HepG2 (cell line): Measurements from ENCODE around the gene MINDY3. TPM values are rescaled to one million over a fixed set of nuclear protein-coding genes. Genes with fewer than 3 reads are reported as not detected.

Experiments used
- ATAC-seq: fragments of 200-7000 bp; cut with Tn5 transposase; 3 replicates; pipeline ENCODE4 v1.9.1; 2020; ENCODE audit warnings: mild to moderate bottlenecking, moderate library complexity
- BruUV-seq: library from RNA; stranded (reverse); fragments of 400-500 nt; replicated peaks from 2 replicates; lab custom pipeline; 2021; lab: Mats Ljungman, UMichigan
- CTCF ChIA-PET: fragments of 300-600 bp; formaldehyde crosslinking; extraction: SDS; loops from one replicate; lab custom pipeline; 2021; ENCODE audit warnings: low total read pairs, inconsistent platforms, low intra/inter-chr PET ratio; lab: Yijun Ruan, JAX
- POLR2A ChIA-PET: fragments of 350-600 bp; sonication (Branson Sonifier 250); formaldehyde crosslinking; loops from one replicate; lab custom pipeline; 2020; ENCODE audit warnings: antibody characterized with exemption, inconsistent platforms; lab: Yijun Ruan, JAX
- DNase-seq: peaks from one replicate; pipeline ENCODE4 v3.0.0-alpha.2; 2015; ENCODE audit warnings: low spot score
- FAIRE-seq: peaks from 3 replicates; lab custom pipeline; 2011; peaks lifted over from hg19 to GRCh38; lab: Jason Lieb, UNC
- H2AFZ ChIP-seq: one replicate; pipeline ENCODE4 v1.6.1; 2011; ENCODE audit warnings: low read length, inconsistent platforms
- H3K27ac ChIP-seq: fragments of 300-600 bp; 3 replicates; pipeline ENCODE4 v1.8.0; 2011; ENCODE audit warnings: mixed run types, mild to moderate bottlenecking, mixed read lengths, low read length, inconsistent platforms; ENCODE audit not compliant: insufficient read depth; ENCODE audit errors: extremely low read length
- H3K27me3 ChIP-seq, 2 experiments: fragments of 200-600 bp in 1 of 2; 2 replicates in 1 of 2; 3 replicates in 1 of 2; pipeline versions ENCODE4 v1.6.0 to v1.8.0; 2011; ENCODE audit warnings: low read length in 2 of 2, mild to moderate bottlenecking in 2 of 2, moderate library complexity in 2 of 2, inconsistent platforms in 1 of 2; ENCODE audit not compliant: insufficient read depth in 2 of 2, control insufficient read depth in 1 of 2
- H3K36me3 ChIP-seq, 2 experiments: fragments of 200-600 bp in 1 of 2; replicated peaks in 1 of 2; 2 replicates in 1 of 2; 3 replicates in 1 of 2; pipeline versions ENCODE4 v1.5.1 to v1.8.0; 2011; ENCODE audit warnings: low read length in 2 of 2, inconsistent platforms in 1 of 2; ENCODE audit not compliant: insufficient read depth in 2 of 2, control insufficient read depth in 1 of 2
- H3K4me1 ChIP-seq: 2 replicates; pipeline ENCODE4 v1.5.1; 2012; ENCODE audit warnings: low read length, inconsistent platforms; ENCODE audit not compliant: insufficient read depth
- H3K4me2 ChIP-seq: 2 replicates; pipeline ENCODE4 v1.6.0; 2011; ENCODE audit warnings: low read depth, low read length, inconsistent platforms
- H3K4me3 ChIP-seq, 3 experiments: fragments of 200-600 bp in 1 of 3; sonication (generic), shearing (Covaris generic) in 1 of 3; replicated peaks in 1 of 3; 2 replicates each; pipeline ENCODE4 v1.5.1; 2011 to 2016; ENCODE audit warnings: low read length in 3 of 3, inconsistent platforms in 2 of 3, low read depth in 2 of 3, mild to moderate bottlenecking in 2 of 3, control low read depth in 1 of 3, mixed read lengths in 1 of 3; ENCODE audit not compliant: insufficient read depth in 1 of 3
- H3K79me2 ChIP-seq: one replicate; pipeline ENCODE4 v1.6.1; 2011; ENCODE audit warnings: low read length, inconsistent platforms; ENCODE audit not compliant: insufficient read depth
- H3K9ac ChIP-seq: 2 replicates; pipeline ENCODE4 v1.6.0; 2011; ENCODE audit warnings: mild to moderate bottlenecking, low read depth, low read length, inconsistent platforms; ENCODE audit not compliant: insufficient read depth
- H3K9me3 ChIP-seq: 2 replicates; pipeline ENCODE4 v1.5.1; 2012; ENCODE audit warnings: mild to moderate bottlenecking, low read length
- H4K20me1 ChIP-seq: 2 replicates; pipeline ENCODE4 v1.6.0; 2011; ENCODE audit warnings: inconsistent platforms, mild to moderate bottlenecking, low read length, moderate library complexity; ENCODE audit not compliant: insufficient read depth
- BHLHE40 ChIP-seq: IDR thresholded peaks from 2 replicates; pipeline ENCODE4 v1.6.1; 2011; ENCODE audit warnings: low read length, improper control_type of control experiment
- CEBPB ChIP-seq: IDR thresholded peaks from 2 replicates; pipeline ENCODE4 v1.6.1; 2011; ENCODE audit warnings: low read depth, low read length, improper control_type of control experiment, borderline replicate concordance
- CEBPG ChIP-seq: IDR thresholded peaks from 2 replicates; pipeline ENCODE4 v1.6.1; 2016
- CHCHD3 ChIP-seq: sonication (generic); formaldehyde crosslinking; IDR thresholded peaks from 2 replicates; pipeline ENCODE4 v1.8.0; 2022; ENCODE audit warnings: mild to moderate bottlenecking, missing genetic modification reagents, moderate library complexity
- DR1 ChIP-seq: sonication (generic); formaldehyde crosslinking; IDR thresholded peaks from 2 replicates; pipeline ENCODE4 v1.8.0; 2021; ENCODE audit warnings: mild to moderate bottlenecking, missing genetic modification reagents, inconsistent platforms
- ETV6 ChIP-seq: sonication (generic); formaldehyde crosslinking; conservative IDR thresholded peaks from 2 replicates; pipeline ENCODE4 v1.4.0; 2020; ENCODE audit warnings: missing genetic modification reagents
- HCFC1 ChIP-seq: fragments of 150-350 bp; IDR thresholded peaks from 2 replicates; pipeline ENCODE4 v1.6.1; 2014; ENCODE audit warnings: low read depth, low read length
- HOXD1 ChIP-seq: sonication (generic); formaldehyde crosslinking; IDR thresholded peaks from 2 replicates; pipeline ENCODE4 v1.5.0; 2020; ENCODE audit warnings: missing genetic modification reagents
- NFE2L1 ChIP-seq: sonication (generic); formaldehyde crosslinking; IDR thresholded peaks from 2 replicates; pipeline ENCODE4 v1.4.0; 2020; ENCODE audit warnings: missing genetic modification reagents, mild to moderate bottlenecking, borderline replicate concordance
- RFXANK ChIP-seq: IDR thresholded peaks from 2 replicates; pipeline ENCODE4 v1.6.1; 2016
- STAG1 ChIP-seq: sonication (generic); formaldehyde crosslinking; IDR thresholded peaks from 2 replicates; pipeline ENCODE4 v1.4.0; 2020; ENCODE audit warnings: missing genetic modification reagents
- TOE1 ChIP-seq: sonication (generic); formaldehyde crosslinking; IDR thresholded peaks from 2 replicates; pipeline ENCODE4 v1.4.0; 2020; ENCODE audit warnings: mild to moderate bottlenecking, missing genetic modification reagents
- ZNF383 ChIP-seq: sonication (generic); formaldehyde crosslinking; IDR thresholded peaks from 2 replicates; pipeline ENCODE4 v1.4.0; 2020; ENCODE audit warnings: missing genetic modification reagents, mild to moderate bottlenecking, borderline replicate concordance
- ZNF460 ChIP-seq: sonication (generic); formaldehyde crosslinking; IDR thresholded peaks from 2 replicates; pipeline ENCODE4 v1.5.1; 2020; ENCODE audit warnings: missing genetic modification reagents, mild to moderate bottlenecking, borderline replicate concordance
- ZNF510 ChIP-seq: sonication (generic); formaldehyde crosslinking; IDR thresholded peaks from 2 replicates; pipeline ENCODE4 v1.4.0; 2020; ENCODE audit warnings: low read depth, mild to moderate bottlenecking, missing genetic modification reagents
- ZNF878 ChIP-seq: sonication (generic); formaldehyde crosslinking; IDR thresholded peaks from 2 replicates; pipeline ENCODE4 v1.8.1; 2023; ENCODE audit warnings: mild to moderate bottlenecking, missing genetic modification reagents, moderate library complexity
- WGBS: methylation state at CpG from one replicate; pipeline ENCODE4 v1.1.6; 2017; ENCODE audit warnings: low lambda C conversion rate; 5-methylcytosine and 5-hydroxymethylcytosine counted together
- in situ Hi-C: cut with HindIII; loops from 2 replicates; pipeline ENCODE4 v1.10.0; 2017; ENCODE audit warnings: low pct_unique_long_range_greater_than_20kb; ENCODE audit not compliant: extremely low pct_ligation_motif_present
- intact Hi-C: fragments of 100-400 bp; cut with micrococcal nuclease; formaldehyde crosslinking; loops from one replicate; pipeline ENCODE4 v1.10.0; 2022; ENCODE audit not compliant: unreplicated experiment
- polyA plus RNA-seq, 8 experiments: library from polyadenylated mRNA; depleted of rRNA in 3 of 8; stranded (reverse) in 7 of 8; unstranded in 1 of 8; fragments of >200 nt; fragmentation: Illumina TruSeq in 4 of 8; extraction: Trizol in 4 of 8; gene quantifications; 2 replicates each; pipeline versions ENCODE4 v1.2.1 to v1.2.3, GENCODE V29; 2011 to 2016; ENCODE audit warnings: low read depth in 4 of 8, missing spikeins in 1 of 8, mixed read lengths in 1 of 8; ENCODE audit not compliant: insufficient read depth in 1 of 8
- total RNA-seq, 5 experiments: library from RNA; depleted of rRNA; stranded (reverse); fragments of >200 nt; fragmentation: Illumina TruSeq; extraction: Trizol; gene quantifications; 2 replicates each; pipeline ENCODE4 v1.2.3, GENCODE V29; 2016; ENCODE audit warnings: low read depth in 1 of 5
- TF ChIP-seq, protein P1 (sequence below): sonication (generic); formaldehyde crosslinking; IDR thresholded peaks from 2 replicates; pipeline ENCODE4 v1.9.0; 2021; ENCODE audit warnings: missing genetic modification reagents, mild to moderate bottlenecking, borderline replicate concordance

MINDY3 gene
- total and polyA plus RNA-seq, 2 of the 13 experiments (the other 11 are each of a cell fraction or from before 2014, with no cell fraction given), result 6.4 to 17.5 TPM

DNA sequence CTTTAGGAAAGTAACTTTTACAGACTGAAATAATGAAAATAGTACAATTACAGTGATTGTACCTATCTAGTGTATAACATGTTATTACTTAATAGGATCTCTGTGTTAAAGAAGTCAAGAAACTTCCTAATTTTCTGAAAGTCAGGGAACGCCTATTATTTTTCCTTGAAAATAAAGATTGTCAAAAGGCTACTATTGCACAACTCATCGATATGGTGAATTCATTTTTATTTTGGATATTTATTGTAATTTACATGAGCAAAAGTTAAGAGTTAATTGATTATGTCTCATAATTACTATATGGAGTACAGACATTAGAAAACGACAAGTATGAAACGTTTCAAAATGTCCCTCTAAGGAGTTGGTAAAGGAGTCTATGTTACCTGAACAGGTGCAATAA is 12.8 kb downstream of the MINDY3 start:
- CTCF ChIA-PET, result no interaction called here
- POLR2A ChIA-PET, result no interaction called here
- no peaks in the 10 kb centered on the region for H3K27me3 ChIP-seq
- intact Hi-C loops (no loop called here), in situ Hi-C loops (no loop called here)
- H3K79me2 ChIP-seq, result peaks cover 4% of the 10 kb centered on the region
- H3K4me2 ChIP-seq, result no peak overlapping the region
- H3K4me1 ChIP-seq, result peaks cover 5% of the 10 kb centered on the region
- BruUV-seq, result no TSS peak
- DNase-seq, result no peak
- no peak overlapping the region for H3K4me3 ChIP-seq
- no peaks in the 10 kb centered on the region for H4K20me1 ChIP-seq
- no peak overlapping the region for H2AFZ ChIP-seq
- H3K27ac ChIP-seq, result no peak overlapping the region
- H3K9ac ChIP-seq, result no peak overlapping the region
- 95% methylated on average over 4 of the region's 4 CpGs for WGBS
- 0 out of 5 replicates have a peak, but pooled peaks cover 0 to 7% of the 10 kb centered on the region in 2 experiments for H3K36me3 ChIP-seq
- no peak for FAIRE-seq
- TF ChIP-seq ZNF510 (CRISPR knock-in tag) (no peak), CEBPB (0 out of 2 replicates have a peak, but pooled peaks have one; percentile 22)
- no peaks in the 10 kb centered on the region for H3K9me3 ChIP-seq
- no peak for ATAC-seq

DNA sequence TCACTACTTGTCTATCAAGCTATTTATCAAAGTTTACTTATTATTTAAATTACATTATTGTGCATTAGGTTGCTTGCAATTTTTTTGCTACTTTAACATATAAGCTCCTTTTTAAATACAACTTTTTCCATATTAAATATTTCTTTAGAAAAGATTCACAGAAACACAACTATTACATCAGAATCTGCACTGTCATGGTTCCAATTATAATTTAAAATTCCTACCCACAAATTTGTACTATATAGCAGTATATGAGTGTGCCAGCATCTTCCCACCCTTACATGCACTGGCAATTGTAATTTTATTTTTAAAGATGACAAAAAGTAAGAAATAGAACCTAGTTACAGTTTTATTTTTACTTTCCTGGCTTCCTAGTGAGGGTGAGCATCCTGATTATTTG is 15.8 kb downstream of the MINDY3 start:
- Histone ChIP-seq H3K9me3 (no peaks in the 10 kb centered on the region), H3K79me2 (peaks cover 3% of the 10 kb centered on the region), H3K4me2 (no peak overlapping the region), H3K27ac (no peak overlapping the region), H3K36me3 (0 out of 5 replicates have a peak, but pooled peaks cover 0 to 7% of the 10 kb centered on the region in 2 experiments), H3K9ac (no peak overlapping the region), H4K20me1 (no peaks in the 10 kb centered on the region), H3K27me3 (no peaks in the 10 kb centered on the region), H3K4me1 (no peaks in the 10 kb centered on the region), H3K4me3 (no peak overlapping the region), H2AFZ (no peak overlapping the region)
- no peak for ATAC-seq
- intact Hi-C loops (no loop called here), in situ Hi-C loops (no loop called here)
- BruUV-seq, result no TSS peak
- no peak for DNase-seq
- no peak for TF ChIP-seq RFXANK
- TF ChIP-seq ETV6 (CRISPR knock-in tag), result no peak
- no peak for TF ChIP-seq ZNF460 (CRISPR knock-in tag)
- TF ChIP-seq NFE2L1, result no peak
- TF ChIP-seq HOXD1 (CRISPR knock-in tag), result no peak
- TF ChIP-seq ZNF878 (CRISPR knock-in tag), result no peak
- no peak for TF ChIP-seq ZNF383
- no peak for TF ChIP-seq HCFC1
- TF ChIP-seq BHLHE40, result no peak
- TF ChIP-seq, protein P1, sequence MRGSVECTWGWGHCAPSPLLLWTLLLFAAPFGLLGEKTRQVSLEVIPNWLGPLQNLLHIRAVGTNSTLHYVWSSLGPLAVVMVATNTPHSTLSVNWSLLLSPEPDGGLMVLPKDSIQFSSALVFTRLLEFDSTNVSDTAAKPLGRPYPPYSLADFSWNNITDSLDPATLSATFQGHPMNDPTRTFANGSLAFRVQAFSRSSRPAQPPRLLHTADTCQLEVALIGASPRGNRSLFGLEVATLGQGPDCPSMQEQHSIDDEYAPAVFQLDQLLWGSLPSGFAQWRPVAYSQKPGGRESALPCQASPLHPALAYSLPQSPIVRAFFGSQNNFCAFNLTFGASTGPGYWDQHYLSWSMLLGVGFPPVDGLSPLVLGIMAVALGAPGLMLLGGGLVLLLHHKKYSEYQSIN (CRISPR knock-in tag), result no peak
- TF ChIP-seq DR1 (CRISPR knock-in tag), result no peak
- TF ChIP-seq CEBPG (CRISPR knock-in tag), result no peak
- TF ChIP-seq CHCHD3 (CRISPR knock-in tag), result no peak
- TF ChIP-seq TOE1 (CRISPR knock-in tag), result no peak
- no peak for TF ChIP-seq STAG1 (CRISPR knock-in tag)
- no peak for FAIRE-seq
- POLR2A ChIA-PET, result interaction anchor here (1.1 kb wide), 1 partner anchor 16 kb away, joined by 4 read pairs; the partner anchor contains the start of gene MINDY3
- CTCF ChIA-PET, result no interaction called here
